HL-60/S4 (cell line): ENCODE data around the gene TFDP1.

Experiments
- in situ Hi-C: fragments of 300-500 bp; cut with MboI; formaldehyde crosslinking; loops from 2 replicates; pipeline ENCODE4 v1.14.3; 2022; ENCODE audit warnings: low sequenced_read_pairs

TFDP1 gene

GRCh38 chr13:113584205-113584869 is at the start of gene TFDP1:
Gene TFDP1 (plus strand): TSS chr13:113584753. CDS start chr13:113585838, 1,085 bp downstream.
- in situ Hi-C loops, result no loop called here

GRCh38 chr13:113535381-113535781 is 49.2 kb upstream of the TFDP1 start:
- in situ Hi-C loops, result no loop called here

GRCh38 chr13:113536461-113537110 is 48.0 kb upstream of the TFDP1 start:
- in situ Hi-C loops, result no loop called here

- in situ Hi-C loops, result no loop called here
Observed at GRCh38 chr13:113537205-113537604, 47.3 kb upstream of the TFDP1 start.

GRCh38 chr13:113537909-113538688 is 46.5 kb upstream of the TFDP1 start:
- in situ Hi-C loops, result no loop called here

GRCh38 chr13:113538689-113539058 is 45.9 kb upstream of the TFDP1 start:
- in situ Hi-C loops, result no loop called here

- in situ Hi-C loops, result no loop called here
Observed at GRCh38 chr13:113539176-113539575, 45.4 kb upstream of the TFDP1 start.

GRCh38 chr13:113539822-113540221 is 44.7 kb upstream of the TFDP1 start:
- in situ Hi-C loops, result no loop called here

GRCh38 chr13:113540523-113540922 is 44.0 kb upstream of the TFDP1 start:
- in situ Hi-C loops, result no loop called here

- in situ Hi-C loops, result no loop called here
Observed at GRCh38 chr13:113542751-113543424, 41.7 kb upstream of the TFDP1 start.

- in situ Hi-C loops, result no loop called here
Observed at GRCh38 chr13:113544071-113544891, 40.3 kb upstream of the TFDP1 start.

- in situ Hi-C loops, result no loop called here
Observed at GRCh38 chr13:113544896-113545295, 39.7 kb upstream of the TFDP1 start.

- in situ Hi-C loops, result no loop called here
Observed at GRCh38 chr13:113545455-113545930, 39.1 kb upstream of the TFDP1 start.

- in situ Hi-C loops, result no loop called here
Observed at GRCh38 chr13:113545931-113546516, 38.5 kb upstream of the TFDP1 start.

GRCh38 chr13:113546571-113547237 is 37.8 kb upstream of the TFDP1 start:
- in situ Hi-C loops, result no loop called here

GRCh38 chr13:113547238-113547971 is 37.1 kb upstream of the TFDP1 start:
- in situ Hi-C loops, result no loop called here

GRCh38 chr13:113548171-113548641 is 36.3 kb upstream of the TFDP1 start:
- in situ Hi-C loops, result no loop called here

- in situ Hi-C loops, result no loop called here
Observed at GRCh38 chr13:113548778-113549621, 35.6 kb upstream of the TFDP1 start.
